Mesendoderm (in vitro differentiated cells): ENCODE data around the gene ZNF638. TPM values are rescaled to one million over a fixed set of nuclear protein-coding genes. Genes with fewer than 3 reads are reported as not detected.
A peak's percentile ranks its signal among the peaks of the same experiment; 100 is the strongest.

Experiments used
- DNase-seq: peaks from one replicate; pipeline ENCODE4 v3.0.0; 2013
- H2AK5ac ChIP-seq: 2 replicates; pipeline ENCODE4 v1.6.1; 2013; ENCODE audit warnings: low read length, inconsistent platforms
- H2BK120ac ChIP-seq: 2 replicates; pipeline ENCODE4 v1.6.1; 2013; ENCODE audit warnings: low read depth, mild to moderate bottlenecking, low read length, moderate library complexity, mixed read lengths
- H2BK15ac ChIP-seq: replicated peaks from 2 replicates; pipeline ENCODE4 v1.6.1; 2013; ENCODE audit warnings: low read depth, mild to moderate bottlenecking, moderate library complexity
- H2BK5ac ChIP-seq: 2 replicates; pipeline ENCODE4 v1.6.1; 2013; ENCODE audit warnings: low read length, inconsistent platforms
- H3K18ac ChIP-seq: 2 replicates; pipeline ENCODE4 v1.6.1; 2013; ENCODE audit warnings: mild to moderate bottlenecking, low read length, mixed read lengths
- H3K23ac ChIP-seq: one replicate; pipeline ENCODE4 v1.6.1; 2013; ENCODE audit warnings: low read length
- H3K27ac ChIP-seq: 2 replicates; pipeline ENCODE4 v1.5.1; 2013; ENCODE audit warnings: low read depth, mild to moderate bottlenecking, inconsistent platforms, low read length, moderate library complexity
- H3K27me3 ChIP-seq: 2 replicates; pipeline ENCODE4 v1.6.1; 2013; ENCODE audit warnings: low read length, control low read depth, mild to moderate bottlenecking, inconsistent platforms; ENCODE audit not compliant: insufficient read depth, poor library complexity
- H3K36me3 ChIP-seq: 2 replicates; pipeline ENCODE4 v1.6.1; 2013; ENCODE audit warnings: low read length, inconsistent platforms; ENCODE audit not compliant: control insufficient read depth, insufficient read depth
- H3K4ac ChIP-seq: one replicate; pipeline ENCODE4 v1.6.1; 2013; ENCODE audit warnings: low read depth, mild to moderate bottlenecking, low read length, moderate library complexity
- H3K4me1 ChIP-seq: 2 replicates; pipeline ENCODE4 v1.6.1; 2013; ENCODE audit warnings: low read depth, low read length, inconsistent platforms; ENCODE audit not compliant: control insufficient read depth
- H3K4me2 ChIP-seq: 2 replicates; pipeline ENCODE4 v1.6.1; 2013; ENCODE audit warnings: low read length
- H3K4me3 ChIP-seq: 2 replicates; pipeline ENCODE4 v1.5.1; 2013; ENCODE audit warnings: mild to moderate bottlenecking, low read length
- H3K56ac ChIP-seq: one replicate; pipeline ENCODE4 v1.6.1; 2013; ENCODE audit warnings: low read length
- H3K79me1 ChIP-seq: 2 replicates; pipeline ENCODE4 v1.6.1; 2013; ENCODE audit warnings: low read length, inconsistent platforms
- H3K79me2 ChIP-seq: 2 replicates; pipeline ENCODE4 v1.6.1; 2013; ENCODE audit warnings: mild to moderate bottlenecking, low read length; ENCODE audit not compliant: control insufficient read depth, insufficient read depth
- H3K9ac ChIP-seq: 2 replicates; pipeline ENCODE4 v1.6.1; 2013; ENCODE audit warnings: low read length, inconsistent platforms
- H4K5ac ChIP-seq: one replicate; pipeline ENCODE4 v1.6.1; 2013; ENCODE audit warnings: low read length
- H4K8ac ChIP-seq: one replicate; pipeline ENCODE4 v1.6.1; 2013; ENCODE audit warnings: low read depth, mild to moderate bottlenecking, control low read depth, low read length, moderate library complexity
- WGBS: extraction: QIAGEN DNeasy Blood & Tissue Kit; methylation state at CpG from one replicate; pipeline ENCODE4 v1.1.7; 2013; ENCODE audit warnings: low lambda C conversion rate, missing lambda C conversion rate; ENCODE audit not compliant: insufficient coverage; ENCODE audit errors: extremely low coverage; 5-methylcytosine and 5-hydroxymethylcytosine counted together
- polyA plus RNA-seq, 2 experiments: library from polyadenylated mRNA; stranded (reverse); fragments of 200-250 nt; gene quantifications; one replicate each; pipeline ENCODE4 v1.2.3, GENCODE V29; 2013

Gene ZNF638
- 106 TPM for polyA plus RNA-seq (2013, experiment 1 of 2)
- polyA plus RNA-seq (2013, experiment 2 of 2): 104 TPM

GRCh38 chr2:71331581-71332434 is at the start of gene ZNF638:
TSS of gene ZNF638 (plus strand) at chr2:71331782. CDS start at chr2:71348955, 17,173 bp downstream.
- H3K4me3 ChIP-seq: peak within 1 kb of the TSS; percentile 94
- H2BK120ac ChIP-seq: no peak within 1 kb of the TSS
- no peak within 1 kb of the TSS for H4K5ac ChIP-seq
- peak within 1 kb of the TSS; percentile 99 for H3K56ac ChIP-seq
- peak within 1 kb of the TSS; percentile 90 for H3K18ac ChIP-seq
- peak within 1 kb of the TSS; percentile 77 for H4K8ac ChIP-seq
- peak within 1 kb of the TSS; percentile 93 for H2BK5ac ChIP-seq
- H2AK5ac ChIP-seq: no peak within 1 kb of the TSS
- peak within 1 kb of the TSS; percentile 97 for H3K9ac ChIP-seq
- peak within 1 kb of the TSS; percentile 74 for H3K23ac ChIP-seq
- peak within 1 kb of the TSS; percentile 41 for H3K4me2 ChIP-seq
- H3K27ac ChIP-seq: peak within 1 kb of the TSS; percentile 77
- DNase-seq: peak; percentile 96
- no peaks in the 10 kb centered on the region for H3K36me3 ChIP-seq
- H3K4me1 ChIP-seq: peaks cover 5% of the 10 kb centered on the region
- no CpG with 5 or more reads among the region's 82 CpGs for WGBS
- peak within 1 kb of the TSS; percentile 64 for H3K4ac ChIP-seq
- H3K27me3 ChIP-seq: no peaks in the 10 kb centered on the region
- H2BK15ac ChIP-seq: no peak within 1 kb of the TSS
- H3K79me2 ChIP-seq: peaks cover 37% of the 10 kb centered on the region
- H3K79me1 ChIP-seq: no peaks in the 10 kb centered on the region

- Histone ChIP-seq H3K4me3 (no peak overlapping the region), H2BK120ac (no peak overlapping the region), H3K18ac (no peak overlapping the region), H3K4me2 (no peak overlapping the region), H2BK5ac (no peak overlapping the region), H3K79me1 (no peaks in the 10 kb centered on the region), H2BK15ac (no peak overlapping the region), H3K4me1 (no peaks in the 10 kb centered on the region), H3K27ac (no peak overlapping the region), H3K4ac (no peak overlapping the region), H3K9ac (no peak overlapping the region), H2AK5ac (no peak overlapping the region), H3K79me2 (no peaks in the 10 kb centered on the region), H4K5ac (no peak overlapping the region), H4K8ac (no peak overlapping the region), H3K36me3 (no peaks in the 10 kb centered on the region), H3K56ac (no peak overlapping the region), H3K27me3 (no peaks in the 10 kb centered on the region), H3K23ac (no peak overlapping the region)
- DNase-seq: no peak
- no CpG with 5 or more reads among the region's 4 CpGs for WGBS
These were observed 49.6 kb upstream of the ZNF638 start for GRCh38 chr2:71281950-71282349.

GRCh38 chr2:71282493-71282892 is 49.1 kb upstream of the ZNF638 start:
- Histone ChIP-seq H3K4ac (no peak overlapping the region), H2BK120ac (no peak overlapping the region), H2BK5ac (no peak overlapping the region), H4K5ac (no peak overlapping the region), H3K56ac (no peak overlapping the region), H3K27ac (no peak overlapping the region), H2AK5ac (no peak overlapping the region), H3K23ac (no peak overlapping the region), H3K4me1 (no peaks in the 10 kb centered on the region), H3K4me3 (no peak overlapping the region), H3K18ac (no peak overlapping the region), H3K79me1 (no peaks in the 10 kb centered on the region), H3K27me3 (no peaks in the 10 kb centered on the region), H3K79me2 (no peaks in the 10 kb centered on the region), H3K36me3 (no peaks in the 10 kb centered on the region), H3K4me2 (no peak overlapping the region), H4K8ac (no peak overlapping the region), H3K9ac (no peak overlapping the region), H2BK15ac (no peak overlapping the region)
- peak; percentile 67 for DNase-seq

- H3K4me3 ChIP-seq: no peak overlapping the region
- H2AK5ac ChIP-seq: no peak overlapping the region
- DNase-seq: no peak
- no peaks in the 10 kb centered on the region for H3K36me3 ChIP-seq
- no peaks in the 10 kb centered on the region for H3K79me2 ChIP-seq
- H4K8ac ChIP-seq: no peak overlapping the region
- no peak overlapping the region for H3K4me2 ChIP-seq
- H2BK5ac ChIP-seq: no peak overlapping the region
- no peak overlapping the region for H3K9ac ChIP-seq
- no peak overlapping the region for H3K56ac ChIP-seq
- no peak overlapping the region for H3K18ac ChIP-seq
- no peaks in the 10 kb centered on the region for H3K27me3 ChIP-seq
- H3K4ac ChIP-seq: no peak overlapping the region
- no peak overlapping the region for H2BK120ac ChIP-seq
- H4K5ac ChIP-seq: no peak overlapping the region
- H3K4me1 ChIP-seq: no peaks in the 10 kb centered on the region
- no peak overlapping the region for H2BK15ac ChIP-seq
- H3K27ac ChIP-seq: no peak overlapping the region
- no peak overlapping the region for H3K23ac ChIP-seq
- WGBS: no CpG with 5 or more reads among the region's 5 CpGs
- no peaks in the 10 kb centered on the region for H3K79me1 ChIP-seq
These were observed 48.5 kb upstream of the ZNF638 start for GRCh38 chr2:71283131-71283530.

- WGBS: no CpG with 5 or more reads among the region's 2 CpGs
- H4K5ac ChIP-seq: no peak overlapping the region
These were observed 45.9 kb upstream of the ZNF638 start for GRCh38 chr2:71285706-71286105.

More at GRCh38 chr2:71285706-71286105, 45.9 kb upstream of the ZNF638 start:
- Histone ChIP-seq H3K4me1 (no peaks in the 10 kb centered on the region), H3K79me2 (no peaks in the 10 kb centered on the region), H3K4me2 (no peak overlapping the region), H3K4ac (no peak overlapping the region), H2BK120ac (no peak overlapping the region), H2AK5ac (no peak overlapping the region), H2BK5ac (no peak overlapping the region), H3K9ac (no peak overlapping the region), H3K4me3 (no peak overlapping the region), H3K27ac (no peak overlapping the region), H3K27me3 (no peaks in the 10 kb centered on the region), H2BK15ac (no peak overlapping the region), H3K79me1 (no peaks in the 10 kb centered on the region), H3K36me3 (no peaks in the 10 kb centered on the region), H3K18ac (no peak overlapping the region), H3K23ac (no peak overlapping the region), H3K56ac (no peak overlapping the region), H4K8ac (no peak overlapping the region)
- no peak for DNase-seq
